Neural progenitor cell (in vitro differentiated cells): ENCODE results near the gene AMMECR1. TPM values are rescaled to one million over a fixed set of nuclear protein-coding genes. Genes with fewer than 3 reads are reported as not detected.
A peak's percentile ranks its signal among the peaks of the same experiment; 100 is the strongest.

Experiments
- DNase-seq: peaks from one replicate; pipeline ENCODE4 v3.0.0-alpha.2; 2016; ENCODE audit warnings: low spot score
- H2AFZ ChIP-seq: fragments of 200-600 bp; sonication (generic); replicated peaks from 2 replicates; pipeline ENCODE4 v1.6.1; 2016; ENCODE audit warnings: antibody characterized with exemption
- H3F3A ChIP-seq: fragments of 200-600 bp; sonication (generic); 2 replicates; pipeline ENCODE4 v1.6.1; 2016; ENCODE audit warnings: antibody characterized with exemption, low read depth
- H3K27ac ChIP-seq: fragments of 200-600 bp; sonication (generic); 2 replicates; pipeline ENCODE4 v1.5.1; 2016; ENCODE audit warnings: mild to moderate bottlenecking
- H3K27me3 ChIP-seq: fragments of 200-600 bp; sonication (generic); 2 replicates; pipeline ENCODE4 v1.6.1; 2016; ENCODE audit warnings: mild to moderate bottlenecking, moderate library complexity
- H3K36me3 ChIP-seq: fragments of 200-600 bp; sonication (generic); 2 replicates; pipeline ENCODE4 v1.5.1; 2016
- H3K4me1 ChIP-seq: fragments of 200-600 bp; sonication (generic); 2 replicates; pipeline ENCODE4 v1.6.1; 2016; ENCODE audit warnings: mixed run types
- H3K4me2 ChIP-seq: fragments of 200-600 bp; sonication (generic); 2 replicates; pipeline ENCODE4 v1.6.1; 2016
- H3K4me3 ChIP-seq: fragments of 200-600 bp; sonication (generic); 2 replicates; pipeline ENCODE4 v1.5.1; 2016
- H3K79me2 ChIP-seq: fragments of 200-600 bp; sonication (generic); 2 replicates; pipeline ENCODE4 v1.6.1; 2016; ENCODE audit warnings: low read depth
- H3K9ac ChIP-seq: fragments of 200-600 bp; sonication (generic); 2 replicates; pipeline ENCODE4 v1.6.1; 2016
- H3K9me3 ChIP-seq: fragments of 200-600 bp; sonication (generic); 2 replicates; pipeline ENCODE4 v1.5.1; 2016; ENCODE audit warnings: low read depth
- H4K20me1 ChIP-seq: fragments of 200-600 bp; sonication (generic); 2 replicates; pipeline ENCODE4 v1.6.1; 2016; ENCODE audit warnings: low read depth
- H3K27ac Mint-ChIP-seq: 3 replicates; pipeline ENCODE4 v1.8.0; 2021; ENCODE audit warnings: mixed read lengths
- H3K27me3 Mint-ChIP-seq: 2 replicates; pipeline ENCODE4 v1.8.0; 2022; ENCODE audit warnings: low read depth, mild to moderate bottlenecking, inconsistent platforms, moderate library complexity, mixed read lengths; ENCODE audit not compliant: insufficient read depth
- H3K36me3 Mint-ChIP-seq: 3 replicates; pipeline ENCODE4 v1.8.0; 2021; ENCODE audit warnings: mixed read lengths
- H3K4me1 Mint-ChIP-seq: 3 replicates; pipeline ENCODE4 v1.8.0; 2021; ENCODE audit warnings: mixed read lengths
- H3K4me3 Mint-ChIP-seq: 3 replicates; pipeline ENCODE4 v1.8.0; 2021; ENCODE audit warnings: mild to moderate bottlenecking, moderate library complexity, mixed read lengths
- H3K9me3 Mint-ChIP-seq: 3 replicates; pipeline ENCODE4 v1.8.0; 2020; ENCODE audit warnings: mixed read lengths
- CTCF ChIP-seq: fragments of 200-600 bp; sonication (generic); IDR thresholded peaks from 2 replicates; pipeline ENCODE4 v1.5.1; 2017; ENCODE audit warnings: antibody characterized with exemption, mild to moderate bottlenecking
- EZH2 ChIP-seq: fragments of 200-600 bp; sonication (generic); IDR thresholded peaks from 2 replicates; pipeline ENCODE4 v1.6.1; 2017; ENCODE audit warnings: antibody characterized with exemption, mild to moderate bottlenecking, moderate library complexity
- EZH2phosphoT487 ChIP-seq: fragments of 200-600 bp; sonication (generic); IDR thresholded peaks from 2 replicates; pipeline ENCODE4 v1.6.1; 2017; ENCODE audit warnings: antibody characterized with exemption
- total RNA-seq: library from RNA; depleted of rRNA; stranded (reverse); fragments of >200 nt; gene quantifications from 2 replicates; pipeline ENCODE4 v1.2.3, GENCODE V29; 2015; ENCODE audit warnings: low replicate concordance

Gene AMMECR1
- total RNA-seq, 1 donor from 2014 or later, result 20.3 TPM

- H3K4me1 Mint-ChIP-seq, result peaks cover 5% of the 10 kb centered on the region
- no peak overlapping the region for H3K4me2 ChIP-seq
Measured at GRCh38 chrX:110182362-110182761, 135.5 kb downstream of the AMMECR1 start.

GRCh38 chrX:110181459-110182137 lies 136.3 kb downstream of the AMMECR1 start:
- H3K9ac ChIP-seq, result no peak overlapping the region
- H3K4me1 ChIP-seq, result no peaks in the 10 kb centered on the region
- H3K27ac ChIP-seq, result no peak overlapping the region
- no peak overlapping the region for H3K4me3 ChIP-seq
- no peaks in the 10 kb centered on the region for H3F3A ChIP-seq
- H3K36me3 Mint-ChIP-seq, result peaks cover 36% of the 10 kb centered on the region
- no peaks in the 10 kb centered on the region for H3K9me3 ChIP-seq
- H3K4me3 Mint-ChIP-seq, result no peak overlapping the region
- TF ChIP-seq EZH2phosphoT487 (no peak), EZH2 (no peak), CTCF (no peak)
- H3K27me3 Mint-ChIP-seq, result peaks cover 4% of the 10 kb centered on the region
- DNase-seq, result no peak
- peaks cover 5% of the 10 kb centered on the region for H3K4me1 Mint-ChIP-seq
- no peak overlapping the region for H2AFZ ChIP-seq
- no peaks in the 10 kb centered on the region for H3K79me2 ChIP-seq
- no peaks in the 10 kb centered on the region for H3K27me3 ChIP-seq
- H4K20me1 ChIP-seq, result no peaks in the 10 kb centered on the region
- H3K9me3 Mint-ChIP-seq, result peaks cover 11% of the 10 kb centered on the region
- H3K27ac Mint-ChIP-seq, result peak overlapping the region; percentile 74
- no peak overlapping the region for H3K4me2 ChIP-seq
- H3K36me3 ChIP-seq, result no peaks in the 10 kb centered on the region

More at GRCh38 chrX:110182362-110182761, 135.5 kb downstream of the AMMECR1 start:
- TF ChIP-seq EZH2phosphoT487 (no peak), CTCF (no peak), EZH2 (no peak)
- Mint-ChIP-seq H3K27me3 (peaks cover 4% of the 10 kb centered on the region), H3K4me3 (no peak overlapping the region), H3K36me3 (peaks cover 38% of the 10 kb centered on the region), H3K27ac (no peak overlapping the region), H3K9me3 (peaks cover 15% of the 10 kb centered on the region)
- H3K79me2 ChIP-seq, result no peaks in the 10 kb centered on the region
- H3K36me3 ChIP-seq, result no peaks in the 10 kb centered on the region
- no peak overlapping the region for H3K4me3 ChIP-seq
- H3K9me3 ChIP-seq, result no peaks in the 10 kb centered on the region
- no peaks in the 10 kb centered on the region for H4K20me1 ChIP-seq
- DNase-seq, result no peak
- H3K4me1 ChIP-seq, result no peaks in the 10 kb centered on the region
- no peak overlapping the region for H3K27ac ChIP-seq
- no peaks in the 10 kb centered on the region for H3F3A ChIP-seq
- H3K27me3 ChIP-seq, result no peaks in the 10 kb centered on the region
- H2AFZ ChIP-seq, result no peak overlapping the region
- no peak overlapping the region for H3K9ac ChIP-seq

- Histone ChIP-seq H3K27ac (no peak overlapping the region), H3K9ac (no peak overlapping the region)
- peaks cover 5% of the 10 kb centered on the region for H3K4me1 Mint-ChIP-seq
Measured at GRCh38 chrX:110180928-110181310, 137.0 kb downstream of the AMMECR1 start.

More at GRCh38 chrX:110180928-110181310, 137.0 kb downstream of the AMMECR1 start:
- no peaks in the 10 kb centered on the region for H3K79me2 ChIP-seq
- Mint-ChIP-seq H3K36me3 (peaks cover 35% of the 10 kb centered on the region), H3K4me3 (no peak overlapping the region), H3K27me3 (peaks cover 4% of the 10 kb centered on the region), H3K27ac (no peak overlapping the region), H3K9me3 (peaks cover 6% of the 10 kb centered on the region)
- no peaks in the 10 kb centered on the region for H3K9me3 ChIP-seq
- H4K20me1 ChIP-seq, result no peaks in the 10 kb centered on the region
- no peak overlapping the region for H3K4me3 ChIP-seq
- no peak overlapping the region for H2AFZ ChIP-seq
- no peaks in the 10 kb centered on the region for H3K27me3 ChIP-seq
- no peak overlapping the region for H3K4me2 ChIP-seq
- DNase-seq, result no peak
- no peaks in the 10 kb centered on the region for H3K4me1 ChIP-seq
- H3K36me3 ChIP-seq, result no peaks in the 10 kb centered on the region
- H3F3A ChIP-seq, result no peaks in the 10 kb centered on the region
- no peak for TF ChIP-seq CTCF
- TF ChIP-seq EZH2phosphoT487, result no peak
- TF ChIP-seq EZH2, result no peak
